ENCODE measurements around the gene FBLN5.

Gene FBLN5

GRCh38 chr14:91945751-91946621, 1.5 kb downstream of the FBLN5 start:
- peaks cover 0 to 14% of the 10 kb centered on the region in 2 experiments for H3K36me3 ChIP-seq (ENCODE audit: control insufficient read depth in 1 of 2, insufficient read depth in 2 of 2, low read depth in 1 of 2, low read length in 2 of 2)
- no peak overlapping the region for H2AK5ac ChIP-seq (ENCODE audit: low read length, severe bottlenecking)
- H3K4me1 ChIP-seq (ENCODE audit: control insufficient read depth, insufficient read depth, low read depth, low read length) = no peaks in the 10 kb centered on the region
- no peak overlapping the region for H3K4me2 ChIP-seq (ENCODE audit: low read length, poor library complexity, severe bottlenecking)
- peak overlapping the region in 1 of 2 experiments; percentile 24 for H3K4ac ChIP-seq (ENCODE audit: low read depth in 1 of 2, low read length in 2 of 2)
- no peaks in the 10 kb centered on the region for H3K9me3 ChIP-seq (ENCODE audit: control insufficient read depth, low read length)
- no peak overlapping the region for H2AFZ ChIP-seq (ENCODE audit: low read depth, low read length)
- no peak overlapping the region for H4K8ac ChIP-seq (ENCODE audit: low read length)
- H3K18ac ChIP-seq (ENCODE audit: low read depth in 1 of 2, low read length in 2 of 2) = no peak overlapping the region
- peak overlapping the region in 1 of 2 experiments; percentile 36 for H3K23ac ChIP-seq (ENCODE audit: low read length in 2 of 2)
- H3K27me3 ChIP-seq (ENCODE audit: control insufficient read depth in 1 of 2, insufficient read depth in 1 of 2, low read length in 2 of 2) = peaks cover 0 to 4% of the 10 kb centered on the region in 2 experiments
- H4K91ac ChIP-seq (ENCODE audit: low read length) = no peak overlapping the region
- no peaks in the 10 kb centered on the region for H3K79me1 ChIP-seq (replicated peaks; ENCODE audit: low read length, poor library complexity, severe bottlenecking)
- H3K9ac ChIP-seq (ENCODE audit: low read length) = peak overlapping the region; percentile 92
- H2BK15ac ChIP-seq (ENCODE audit: low read depth, poor library complexity, severe bottlenecking) = no peak overlapping the region
- H3K4me3 ChIP-seq (ENCODE audit: insufficient read depth in 1 of 2, low read depth in 1 of 2, low read length in 2 of 2) = peak overlapping the region in 1 of 2 experiments; percentile 86
- no peak overlapping the region for H2BK120ac ChIP-seq (ENCODE audit: low read depth, low read length)
- H3K14ac ChIP-seq (ENCODE audit: low read length in 2 of 2) = no peak overlapping the region
- peak; percentile 15 for DNase-seq
- H3K27ac ChIP-seq (ENCODE audit: low read length, poor library complexity, severe bottlenecking) = no peak overlapping the region
- no peak overlapping the region for H2BK12ac ChIP-seq (ENCODE audit: low read length in 2 of 2)
- H2BK5ac ChIP-seq (ENCODE audit: low read depth, low read length, poor library complexity, severe bottlenecking) = no peak overlapping the region
- WGBS = 83% methylated on average over 8 of the region's 10 CpGs

GRCh38 chr14:91942946-91943345, 4.5 kb downstream of the FBLN5 start:
- Histone ChIP-seq H2BK120ac (ENCODE audit: low read depth, low read length) (no peak overlapping the region), H2BK15ac (ENCODE audit: low read depth, poor library complexity, severe bottlenecking) (no peak overlapping the region), H3K14ac (ENCODE audit: low read length in 2 of 2) (no peak overlapping the region), H4K91ac (ENCODE audit: low read length) (no peak overlapping the region), H3K79me1 (replicated peaks; ENCODE audit: low read length, poor library complexity, severe bottlenecking) (no peaks in the 10 kb centered on the region), H4K8ac (ENCODE audit: low read length) (peak overlapping the region; percentile 21), H3K23ac (ENCODE audit: low read length in 2 of 2) (no peak overlapping the region), H3K9ac (ENCODE audit: low read length) (no peak overlapping the region), H2BK12ac (ENCODE audit: low read length in 2 of 2) (no peak overlapping the region), H3K4me1 (ENCODE audit: control insufficient read depth, insufficient read depth, low read depth, low read length) (no peaks in the 10 kb centered on the region), H2AFZ (ENCODE audit: low read depth, low read length) (no peak overlapping the region), H2AK5ac (ENCODE audit: low read length, severe bottlenecking) (no peak overlapping the region), H3K4me3 (ENCODE audit: insufficient read depth in 1 of 2, low read depth in 1 of 2, low read length in 2 of 2) (no peak overlapping the region), H3K36me3 (ENCODE audit: control insufficient read depth in 1 of 2, insufficient read depth in 2 of 2, low read depth in 1 of 2, low read length in 2 of 2) (peaks cover 0 to 35% of the 10 kb centered on the region in 2 experiments), H3K27ac (ENCODE audit: low read length, poor library complexity, severe bottlenecking) (no peak overlapping the region), H2BK5ac (ENCODE audit: low read depth, low read length, poor library complexity, severe bottlenecking) (no peak overlapping the region), H3K27me3 (ENCODE audit: control insufficient read depth in 1 of 2, insufficient read depth in 1 of 2, low read length in 2 of 2) (no peaks in the 10 kb centered on the region), H3K9me3 (ENCODE audit: control insufficient read depth, low read length) (no peaks in the 10 kb centered on the region), H3K4ac (ENCODE audit: low read depth in 1 of 2, low read length in 2 of 2) (no peak overlapping the region), H3K4me2 (ENCODE audit: low read length, poor library complexity, severe bottlenecking) (no peak overlapping the region), H3K18ac (ENCODE audit: low read depth in 1 of 2, low read length in 2 of 2) (no peak overlapping the region)
- WGBS = 96% methylated on average over 9 of the region's 9 CpGs
- DNase-seq = no peak

- H3K4me3 ChIP-seq (ENCODE audit: insufficient read depth in 1 of 2, low read depth in 1 of 2, low read length in 2 of 2) = no peak overlapping the region
- H3K27me3 ChIP-seq (ENCODE audit: control insufficient read depth in 1 of 2, insufficient read depth in 1 of 2, low read length in 2 of 2) = no peaks in the 10 kb centered on the region
- no peak overlapping the region for H2BK120ac ChIP-seq (ENCODE audit: low read depth, low read length)
- H2AFZ ChIP-seq (ENCODE audit: low read depth, low read length) = no peak overlapping the region
- H3K18ac ChIP-seq (ENCODE audit: low read depth in 1 of 2, low read length in 2 of 2) = no peak overlapping the region
- H3K9me3 ChIP-seq (ENCODE audit: control insufficient read depth, low read length) = no peaks in the 10 kb centered on the region
- H3K23ac ChIP-seq (ENCODE audit: low read length in 2 of 2) = no peak overlapping the region
- no peak overlapping the region for H3K4me2 ChIP-seq (ENCODE audit: low read length, poor library complexity, severe bottlenecking)
- no peak overlapping the region for H4K8ac ChIP-seq (ENCODE audit: low read length)
- H4K91ac ChIP-seq (ENCODE audit: low read length) = no peak overlapping the region
- peaks cover 0 to 43% of the 10 kb centered on the region in 2 experiments for H3K36me3 ChIP-seq (ENCODE audit: control insufficient read depth in 1 of 2, insufficient read depth in 2 of 2, low read depth in 1 of 2, low read length in 2 of 2)
- no peak overlapping the region for H2BK12ac ChIP-seq (ENCODE audit: low read length in 2 of 2)
- H3K14ac ChIP-seq (ENCODE audit: low read length in 2 of 2) = no peak overlapping the region
- no peaks in the 10 kb centered on the region for H3K79me1 ChIP-seq (replicated peaks; ENCODE audit: low read length, poor library complexity, severe bottlenecking)
- H2BK5ac ChIP-seq (ENCODE audit: low read depth, low read length, poor library complexity, severe bottlenecking) = no peak overlapping the region
- no peak overlapping the region for H3K9ac ChIP-seq (ENCODE audit: low read length)
- DNase-seq = no peak
- H3K27ac ChIP-seq (ENCODE audit: low read length, poor library complexity, severe bottlenecking) = no peak overlapping the region
- no CpG with 5 or more reads among the region's 1 CpG for WGBS
- no peak overlapping the region for H2AK5ac ChIP-seq (ENCODE audit: low read length, severe bottlenecking)
- no peak overlapping the region for H3K4ac ChIP-seq (ENCODE audit: low read depth in 1 of 2, low read length in 2 of 2)
- H3K4me1 ChIP-seq (ENCODE audit: control insufficient read depth, insufficient read depth, low read depth, low read length) = no peaks in the 10 kb centered on the region
- no peak overlapping the region for H2BK15ac ChIP-seq (ENCODE audit: low read depth, poor library complexity, severe bottlenecking)
Observed at GRCh38 chr14:91942128-91942527, 5.4 kb downstream of the FBLN5 start.

GRCh38 chr14:91940209-91940608, 7.3 kb downstream of the FBLN5 start:
- Histone ChIP-seq H3K9ac (ENCODE audit: low read length) (no peak overlapping the region), H2AFZ (ENCODE audit: low read depth, low read length) (no peak overlapping the region), H3K4me1 (ENCODE audit: control insufficient read depth, insufficient read depth, low read depth, low read length) (no peaks in the 10 kb centered on the region), H2BK15ac (ENCODE audit: low read depth, poor library complexity, severe bottlenecking) (no peak overlapping the region), H2AK5ac (ENCODE audit: low read length, severe bottlenecking) (no peak overlapping the region), H4K91ac (ENCODE audit: low read length) (no peak overlapping the region), H3K4ac (ENCODE audit: low read depth in 1 of 2, low read length in 2 of 2) (no peak overlapping the region), H4K8ac (ENCODE audit: low read length) (no peak overlapping the region), H3K4me3 (ENCODE audit: insufficient read depth in 1 of 2, low read depth in 1 of 2, low read length in 2 of 2) (no peak overlapping the region), H3K14ac (ENCODE audit: low read length in 2 of 2) (no peak overlapping the region), H3K4me2 (ENCODE audit: low read length, poor library complexity, severe bottlenecking) (no peak overlapping the region), H2BK5ac (ENCODE audit: low read depth, low read length, poor library complexity, severe bottlenecking) (no peak overlapping the region), H2BK12ac (ENCODE audit: low read length in 2 of 2) (no peak overlapping the region), H3K79me1 (replicated peaks; ENCODE audit: low read length, poor library complexity, severe bottlenecking) (no peaks in the 10 kb centered on the region), H3K36me3 (ENCODE audit: control insufficient read depth in 1 of 2, insufficient read depth in 2 of 2, low read depth in 1 of 2, low read length in 2 of 2) (peaks cover 0 to 62% of the 10 kb centered on the region in 2 experiments), H3K27ac (ENCODE audit: low read length, poor library complexity, severe bottlenecking) (no peak overlapping the region), H3K9me3 (ENCODE audit: control insufficient read depth, low read length) (no peaks in the 10 kb centered on the region), H2BK120ac (ENCODE audit: low read depth, low read length) (no peak overlapping the region), H3K27me3 (ENCODE audit: control insufficient read depth in 1 of 2, insufficient read depth in 1 of 2, low read length in 2 of 2) (peaks cover 0 to 5% of the 10 kb centered on the region in 2 experiments), H3K23ac (ENCODE audit: low read length in 2 of 2) (no peak overlapping the region), H3K18ac (ENCODE audit: low read depth in 1 of 2, low read length in 2 of 2) (no peak overlapping the region)
- WGBS = 83% methylated on average over 3 of the region's 3 CpGs
- DNase-seq = no peak
